A549 (cell line): ENCODE data around the gene SLC6A3.

Experiments
- BHLHE40 ChIP-seq: IDR thresholded peaks from 2 replicates; pipeline ENCODE4 v1.6.1; 2012; ENCODE audit warnings: low read depth, low read length, inconsistent platforms
- CTCF ChIP-seq: fragments of >200 bp; sonication (Bioruptor Twin); formaldehyde crosslinking; IDR thresholded peaks from 3 replicates; pipeline ENCODE4 v1.5.1; 2016
- EP300 ChIP-seq, 2 experiments: fragments of >200 bp; sonication (Bioruptor Twin); formaldehyde crosslinking; IDR thresholded peaks; 2 replicates in 1 of 2; 3 replicates in 1 of 2; pipeline ENCODE4 v1.6.1; 2016 to 2017
- HOXA7 ChIP-seq: fragments of 250-450 bp; sonication (Bioruptor Pico); IDR thresholded peaks from 2 replicates; pipeline ENCODE4 v1.5.0; 2020; ENCODE audit warnings: mild to moderate bottlenecking, moderate library complexity
- JUN ChIP-seq, 2 experiments: fragments of >200 bp; sonication (Bioruptor Twin); formaldehyde crosslinking; IDR thresholded peaks; 2 replicates in 1 of 2; 3 replicates in 1 of 2; pipeline ENCODE4 v1.6.1; 2016 to 2017
- MAFK ChIP-seq: fragments of 450-650 bp; IDR thresholded peaks from 2 replicates; pipeline ENCODE4 v1.6.1; 2014; ENCODE audit not compliant: partially characterized antibody
- POLR2A ChIP-seq: IDR thresholded peaks from 2 replicates; pipeline ENCODE4 v1.6.1; 2012; ENCODE audit warnings: mild to moderate bottlenecking, low read length
- TF ChIP-seq, protein P1 (sequence below): IDR thresholded peaks from 2 replicates; pipeline ENCODE4 v1.6.1; 2012

DNA sequence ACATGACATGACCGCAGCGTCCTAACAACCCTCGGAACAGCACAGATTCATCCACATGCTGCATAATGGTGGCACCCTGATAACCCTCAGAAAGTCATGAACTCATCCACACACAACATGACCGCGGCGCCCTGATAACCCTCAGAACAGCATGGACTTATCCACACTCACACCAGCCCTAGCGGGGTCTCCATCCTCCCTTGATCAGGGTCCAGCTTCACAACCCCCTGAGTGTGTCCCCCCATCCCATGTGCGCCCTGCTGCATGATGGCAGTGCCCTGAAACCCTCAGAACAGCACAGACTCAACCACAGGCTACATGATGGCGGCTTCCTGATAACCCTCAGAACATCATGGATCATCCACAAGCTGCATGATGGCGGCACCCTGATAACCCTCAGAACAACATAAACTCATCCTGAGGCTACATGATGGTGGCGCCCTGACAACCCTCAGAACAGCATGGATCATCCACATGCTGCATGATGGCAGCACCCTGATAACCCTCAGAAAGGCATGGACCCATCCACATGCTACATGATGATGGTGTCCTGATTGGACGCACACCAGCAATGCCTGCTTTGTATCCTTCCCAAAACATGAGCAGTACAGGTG, 28.3 kb downstream of the SLC6A3 start:
- no peak for TF ChIP-seq CTCF
- no peak for TF ChIP-seq JUN (IDR thresholded peaks at IDR 0.05)
- no peak for TF ChIP-seq POLR2A
- no peak for TF ChIP-seq BHLHE40
- TF ChIP-seq HOXA7 (CRISPR knock-in tag): no peak
- TF ChIP-seq, protein P1, sequence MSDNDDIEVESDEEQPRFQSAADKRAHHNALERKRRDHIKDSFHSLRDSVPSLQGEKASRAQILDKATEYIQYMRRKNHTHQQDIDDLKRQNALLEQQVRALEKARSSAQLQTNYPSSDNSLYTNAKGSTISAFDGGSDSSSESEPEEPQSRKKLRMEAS: no peak
- TF ChIP-seq EP300 (IDR thresholded peaks at IDR 0.05): no peak
- TF ChIP-seq MAFK: no peak
